Activated naive CD4-positive, alpha-beta T cell treated with anti-CD3 and anti-CD28 coated beads for 36 hours (primary cell): Measurements from ENCODE around the gene LRPAP1. TPM values are rescaled to one million over a fixed set of nuclear protein-coding genes. Genes with fewer than 3 reads are reported as not detected.

Experiments used
- total RNA-seq, 2 experiments: library from RNA; stranded (reverse); gene quantifications; one replicate each; pipeline ENCODE4 v1.2.3, GENCODE V29; 2021

LRPAP1 gene
- total RNA-seq, 2 experiments from 2014 or later = 50.2 TPM

Other genes with a start within 250 kb of the LRPAP1 start
- 1 to 10 TPM; 8.7 to 8.9 TPM for gene RGS12, start 239.4 kb downstream of the LRPAP1 start, total RNA-seq
- not detected for gene HGFAC, start 90.5 kb downstream of the LRPAP1 start, total RNA-seq
- gene DOK7, start 69.1 kb downstream of the LRPAP1 start, total RNA-seq = not detected
- gene ADRA2C, start 234.0 kb upstream of the LRPAP1 start, total RNA-seq = not detected